ENCODE data around the gene BIN1. TPM values are rescaled to one million over a fixed set of nuclear protein-coding genes. Genes with fewer than 3 reads are reported as not detected.

The BIN1 gene
- total RNA-seq, 1 experiment from 2014 or later = 87.5 TPM

DNA sequence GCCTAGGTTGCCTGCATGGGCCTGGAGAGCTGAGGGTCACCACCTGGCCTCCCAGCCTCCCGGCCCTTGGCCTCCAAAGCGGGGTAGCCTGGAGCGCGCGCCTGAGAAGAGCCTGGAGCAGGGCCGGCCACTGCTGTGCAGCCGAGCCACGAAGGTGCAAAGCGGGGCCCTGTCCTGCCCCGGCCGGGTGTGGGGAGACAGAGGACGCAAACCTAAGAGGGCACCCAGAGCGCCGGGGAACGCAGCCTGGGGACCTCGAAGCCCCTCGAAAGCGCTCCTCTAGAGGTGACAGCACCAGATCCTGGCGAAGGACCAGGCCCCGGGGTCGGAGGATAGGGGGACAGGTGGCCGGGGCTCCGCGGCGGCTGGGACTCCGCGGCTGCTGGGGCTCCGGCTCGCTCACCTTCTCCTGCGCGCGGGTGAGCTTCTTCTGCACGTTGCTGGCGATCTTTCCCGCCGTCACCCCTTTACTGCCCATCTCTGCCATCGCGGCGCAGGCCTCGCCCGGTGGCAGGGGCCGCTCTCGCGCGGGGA lies 430 bp downstream of the BIN1 start:
- H3K79me2 ChIP-seq (ENCODE audit: low read depth) = peaks cover 52% of the 10 kb centered on the region
- H3K9me2 ChIP-seq (ENCODE audit: insufficient read depth) = no peaks in the 10 kb centered on the region
- peaks cover 19% of the 10 kb centered on the region; the same call in 1 of the 2 replicates for H3F3A ChIP-seq (ENCODE audit: insufficient read depth, low read depth)
- TSS peak; percentile 30 for BruUV-seq (replicated peaks)
- DNase-seq = peak in 1 of 2 experiments; percentile 41
- no peaks in the 10 kb centered on the region for H3K9me3 ChIP-seq (ENCODE audit: insufficient read depth, low read depth)
- ChIA-PET CTCF (interaction anchor here (0.5 to 2.3 kb wide), 3 partner anchors 33 to 63 kb away, joined by 3 to 20 read pairs (median 4); no protein-coding TSS in a partner anchor), POLR2A (ENCODE audit: unreplicated experiment) (interaction anchor here (0.6 to 0.8 kb wide), 2 partner anchors 22 to 39 kb away, joined by 3 read pairs; no protein-coding TSS in a partner anchor)
- peak overlapping the region; percentile 96 for H3K4me3 ChIP-seq
- H3K4me1 ChIP-seq (replicated peaks; ENCODE audit: insufficient read depth) = peaks cover 55% of the 10 kb centered on the region
- H2AFZ ChIP-seq = peak overlapping the region; percentile 91
- intact Hi-C loops (cut with micrococcal nuclease; ENCODE audit: unreplicated experiment) = loop anchor here (2.0 kb wide), 1 partner anchor 48 kb away; no protein-coding TSS in a partner anchor
- no peaks in the 10 kb centered on the region for H3K27me3 ChIP-seq (ENCODE audit: insufficient read depth, low read depth)
- no peaks in the 10 kb centered on the region for H3K36me3 ChIP-seq (ENCODE audit: low read depth)
- TF ChIP-seq, protein P1, sequence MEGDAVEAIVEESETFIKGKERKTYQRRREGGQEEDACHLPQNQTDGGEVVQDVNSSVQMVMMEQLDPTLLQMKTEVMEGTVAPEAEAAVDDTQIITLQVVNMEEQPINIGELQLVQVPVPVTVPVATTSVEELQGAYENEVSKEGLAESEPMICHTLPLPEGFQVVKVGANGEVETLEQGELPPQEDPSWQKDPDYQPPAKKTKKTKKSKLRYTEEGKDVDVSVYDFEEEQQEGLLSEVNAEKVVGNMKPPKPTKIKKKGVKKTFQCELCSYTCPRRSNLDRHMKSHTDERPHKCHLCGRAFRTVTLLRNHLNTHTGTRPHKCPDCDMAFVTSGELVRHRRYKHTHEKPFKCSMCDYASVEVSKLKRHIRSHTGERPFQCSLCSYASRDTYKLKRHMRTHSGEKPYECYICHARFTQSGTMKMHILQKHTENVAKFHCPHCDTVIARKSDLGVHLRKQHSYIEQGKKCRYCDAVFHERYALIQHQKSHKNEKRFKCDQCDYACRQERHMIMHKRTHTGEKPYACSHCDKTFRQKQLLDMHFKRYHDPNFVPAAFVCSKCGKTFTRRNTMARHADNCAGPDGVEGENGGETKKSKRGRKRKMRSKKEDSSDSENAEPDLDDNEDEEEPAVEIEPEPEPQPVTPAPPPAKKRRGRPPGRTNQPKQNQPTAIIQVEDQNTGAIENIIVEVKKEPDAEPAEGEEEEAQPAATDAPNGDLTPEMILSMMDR (conservative IDR thresholded peaks at IDR 0.05) = no peak
- TF ChIP-seq EZH2 (IDR thresholded peaks at IDR 0.05; ENCODE audit: low read depth) = no peak
- H4K20me1 ChIP-seq (ENCODE audit: insufficient read depth) = no peaks in the 10 kb centered on the region
- peak overlapping the region; percentile 31; the same call in 1 of the 2 replicates for H3K27ac ChIP-seq
- H3K4me2 ChIP-seq = peak overlapping the region; percentile 98

DNA sequence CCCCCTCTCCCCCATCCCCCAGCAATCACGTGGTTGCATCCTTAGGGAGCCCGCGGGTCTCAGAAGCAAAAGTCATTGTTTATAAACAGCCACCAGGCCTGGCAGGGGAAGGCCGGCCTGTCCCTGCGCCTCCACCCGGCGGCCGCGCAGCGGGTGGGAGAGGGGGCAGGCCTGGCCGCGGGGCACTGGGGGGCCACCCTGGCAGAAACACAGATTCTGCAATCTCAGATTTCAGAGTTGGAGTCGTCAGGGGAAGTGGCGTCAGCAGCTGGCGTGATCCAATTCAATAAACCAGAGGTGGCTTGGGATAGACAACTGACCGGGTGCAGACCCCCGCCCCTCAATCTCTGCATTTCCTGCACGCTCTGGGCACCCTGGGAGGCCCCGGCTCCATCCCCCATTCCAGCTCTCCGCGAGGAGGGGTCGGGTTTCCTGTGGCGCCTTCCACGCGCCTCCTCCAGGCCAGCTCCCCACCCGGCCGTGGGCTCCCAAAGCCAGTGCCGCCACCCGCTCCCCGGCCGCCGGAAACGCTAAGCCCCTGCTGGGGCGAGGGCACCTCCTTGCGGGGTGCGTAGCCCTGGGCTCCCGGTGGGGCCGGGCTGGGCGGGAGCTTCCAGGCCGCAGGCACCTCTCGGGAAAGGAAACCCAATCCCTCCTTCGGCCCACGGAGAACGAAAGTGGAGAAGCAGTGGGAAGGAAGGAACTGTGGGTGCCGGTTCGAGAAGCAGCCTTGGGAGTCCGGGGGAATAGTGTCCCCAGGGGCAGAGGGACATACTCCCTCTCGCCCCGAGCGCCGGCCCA lies 1.1 kb downstream of the BIN1 start:
- no peaks in the 10 kb centered on the region for H3K9me2 ChIP-seq (ENCODE audit: insufficient read depth)
- ChIA-PET POLR2A (ENCODE audit: unreplicated experiment) (interaction anchor here (0.6 kb wide), 1 partner anchor 30 kb away, joined by 3 read pairs; no protein-coding TSS in a partner anchor), CTCF (interaction anchor here (1.4 to 2.3 kb wide), 2 partner anchors 21 to 38 kb away, joined by 7 to 20 read pairs; no protein-coding TSS in a partner anchor)
- H3K4me1 ChIP-seq (replicated peaks; ENCODE audit: insufficient read depth) = peaks cover 62% of the 10 kb centered on the region
- no peaks in the 10 kb centered on the region for H3K27me3 ChIP-seq (ENCODE audit: insufficient read depth, low read depth)
- peak overlapping the region; percentile 98 for H3K4me2 ChIP-seq
- peaks cover 58% of the 10 kb centered on the region for H3K79me2 ChIP-seq (ENCODE audit: low read depth)
- no TSS peak for BruUV-seq (replicated peaks)
- no peak for TF ChIP-seq EZH2 (IDR thresholded peaks at IDR 0.05; ENCODE audit: low read depth)
- TF ChIP-seq, protein P1 (conservative IDR thresholded peaks at IDR 0.05) = no peak
- H4K20me1 ChIP-seq (ENCODE audit: insufficient read depth) = no peaks in the 10 kb centered on the region
- H3K27ac ChIP-seq = peak overlapping the region; percentile 31; the same call in 1 of the 2 replicates
- H2AFZ ChIP-seq = peak overlapping the region; percentile 91
- no peaks in the 10 kb centered on the region for H3K36me3 ChIP-seq (ENCODE audit: low read depth)
- intact Hi-C loops (cut with micrococcal nuclease; ENCODE audit: unreplicated experiment) = loop anchor here (2.0 kb wide), 1 partner anchor 49 kb away; no protein-coding TSS in a partner anchor
- peaks cover 26% of the 10 kb centered on the region; the same call in 1 of the 2 replicates for H3F3A ChIP-seq (ENCODE audit: insufficient read depth, low read depth)
- peak in 1 of 2 experiments; percentile 41 for DNase-seq
- no peaks in the 10 kb centered on the region for H3K9me3 ChIP-seq (ENCODE audit: insufficient read depth, low read depth)
- H3K4me3 ChIP-seq = peak overlapping the region; percentile 96

DNA sequence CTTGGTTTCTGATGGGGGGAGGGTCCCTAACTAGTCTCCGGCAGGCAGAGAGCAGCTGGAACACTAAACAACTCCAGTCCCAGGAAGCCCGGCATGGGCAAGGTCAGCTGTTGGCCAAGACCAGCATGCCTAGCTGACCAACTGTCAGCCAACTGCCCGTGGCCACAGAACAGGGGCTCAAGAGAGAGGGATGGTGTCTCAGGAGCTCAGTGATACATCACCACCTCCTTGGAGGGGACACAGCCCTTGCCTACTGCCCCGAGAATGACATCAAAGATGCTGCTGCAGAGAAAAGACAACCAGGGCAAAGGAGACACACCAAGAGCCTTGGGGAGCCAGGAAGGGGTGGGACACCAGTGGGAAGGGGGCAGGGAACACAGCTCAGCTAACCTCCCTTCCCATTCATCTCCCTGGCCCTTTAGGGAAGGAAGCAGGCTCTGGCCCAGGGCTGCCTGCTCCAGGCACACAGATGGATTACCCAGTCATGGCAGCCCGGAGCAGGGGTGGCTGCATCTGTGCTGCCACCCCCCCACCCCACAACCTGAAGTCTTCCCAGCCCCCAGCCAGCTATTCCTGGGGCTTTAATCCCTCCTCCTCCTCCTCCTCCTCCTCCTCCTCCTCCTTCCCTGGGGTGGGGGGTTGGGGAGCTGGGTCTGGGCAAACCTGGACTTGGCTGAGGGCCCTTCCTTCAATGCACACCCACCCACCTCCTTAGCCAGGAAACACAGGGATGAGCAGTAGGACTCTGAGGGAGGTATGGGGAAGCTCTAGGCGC lies 1.9 kb downstream of the BIN1 start:
- peaks cover 34% of the 10 kb centered on the region for H3F3A ChIP-seq (ENCODE audit: insufficient read depth, low read depth)
- H3K4me1 ChIP-seq (replicated peaks; ENCODE audit: insufficient read depth) = peaks cover 70% of the 10 kb centered on the region
- TF ChIP-seq, protein P1 (conservative IDR thresholded peaks at IDR 0.05) = no peak
- no peak for TF ChIP-seq EZH2 (IDR thresholded peaks at IDR 0.05; ENCODE audit: low read depth)
- H3K79me2 ChIP-seq (ENCODE audit: low read depth) = peaks cover 62% of the 10 kb centered on the region
- H3K9me3 ChIP-seq (ENCODE audit: insufficient read depth, low read depth) = no peaks in the 10 kb centered on the region
- H3K36me3 ChIP-seq (ENCODE audit: low read depth) = no peaks in the 10 kb centered on the region
- 0 out of 2 replicates have a peak, but pooled peaks cover 6% of the 10 kb centered on the region for H4K20me1 ChIP-seq (ENCODE audit: insufficient read depth)
- no TSS peak for BruUV-seq (replicated peaks)
- H3K27me3 ChIP-seq (ENCODE audit: insufficient read depth, low read depth) = no peaks in the 10 kb centered on the region
- peak overlapping the region; percentile 98 for H3K4me2 ChIP-seq
- H3K9me2 ChIP-seq (ENCODE audit: insufficient read depth) = no peaks in the 10 kb centered on the region
- POLR2A ChIA-PET (ENCODE audit: unreplicated experiment) = no interaction called here
- peak overlapping the region; percentile 91 for H2AFZ ChIP-seq
- intact Hi-C loops (cut with micrococcal nuclease; ENCODE audit: unreplicated experiment) = no loop called here
- peak overlapping the region; percentile 96 for H3K4me3 ChIP-seq
- CTCF ChIA-PET = interaction anchor here (1.0 to 2.3 kb wide), 3 partner anchors 16 to 37 kb away, joined by 4 to 20 read pairs (median 7); no protein-coding TSS in a partner anchor
- H3K27ac ChIP-seq = 0 out of 2 replicates have a peak overlapping the region, but pooled peaks have one; percentile 31
- no peak for DNase-seq

Data from PC-9 (cell line).